GM18907 (cell line): Measurements from ENCODE around the gene PALS1.
"Not testable (repeated sequence)": the region's sequence is repeated elsewhere in the genome, so short reads cannot be mapped to it uniquely, and the experiment has no call there.

Source experiments
- ATAC-seq: cut with Tn5 transposase; IDR thresholded peaks from one replicate; pipeline ENCODE4 v1.9.1; 2021; ENCODE audit warnings: mild to moderate bottlenecking, moderate library complexity; ENCODE audit not compliant: unreplicated experiment

PALS1 gene

GRCh38 chr14:67253076-67253635 is 11.9 kb downstream of the PALS1 start:
- ATAC-seq = no peak

GRCh38 chr14:67257906-67258305 is 16.7 kb downstream of the PALS1 start:
- ATAC-seq = no peak

GRCh38 chr14:67260965-67261364 is 19.7 kb downstream of the PALS1 start:
- no peak for ATAC-seq

- ATAC-seq = no peak
Measured at GRCh38 chr14:67263499-67264149, 22.4 kb downstream of the PALS1 start.

- no peak for ATAC-seq
Measured at GRCh38 chr14:67265131-67265530, 23.9 kb downstream of the PALS1 start.

- ATAC-seq = no peak
Measured at GRCh38 chr14:67267576-67268328, 26.5 kb downstream of the PALS1 start.

GRCh38 chr14:67268426-67269150 is 27.4 kb downstream of the PALS1 start:
- no peak for ATAC-seq

GRCh38 chr14:67269298-67270060 is 28.2 kb downstream of the PALS1 start:
- no peak for ATAC-seq

- ATAC-seq = no peak
Measured at GRCh38 chr14:67270145-67270753, 29.0 kb downstream of the PALS1 start.

GRCh38 chr14:67270933-67271332 is 29.7 kb downstream of the PALS1 start:
- ATAC-seq = no peak

GRCh38 chr14:67273281-67273680 is 32.0 kb downstream of the PALS1 start:
- ATAC-seq = not testable (repeated sequence)

- no peak for ATAC-seq
Measured at GRCh38 chr14:67276131-67276530, 34.9 kb downstream of the PALS1 start.

GRCh38 chr14:67280506-67280905 is 39.3 kb downstream of the PALS1 start:
- no peak for ATAC-seq

- ATAC-seq = no peak
Measured at GRCh38 chr14:67285876-67286452, 44.7 kb downstream of the PALS1 start.
